HEK293 (cell line): ENCODE measurements around the gene ZMYM3.
A peak's percentile ranks its signal among the peaks of the same experiment; 100 is the strongest.

Source experiments
- CTCF ChIA-PET: fragments of 350-600 bp; formaldehyde crosslinking; extraction: SDS; loops from one replicate; lab custom pipeline; 2021; ENCODE audit warnings: antibody characterized with exemption; lab: Yijun Ruan, JAX
- POLR2A ChIA-PET: fragments of 300-600 bp; formaldehyde crosslinking; extraction: SDS; loops from one replicate; lab custom pipeline; 2020; ENCODE audit warnings: antibody characterized with exemption, inconsistent platforms; lab: Yijun Ruan, JAX
- H3K27ac ChIP-seq: fragments of 200-500 bp; sonication (Bioruptor generic); 2 replicates; pipeline ENCODE4 v1.5.1; 2014; ENCODE audit warnings: low read depth, low read length, control low read depth, inconsistent platforms; ENCODE audit errors: extremely low read depth
- H3K36me3 ChIP-seq, 2 experiments: fragments of 200-500 bp in 1 of 2; sonication (Bioruptor generic) in 1 of 2; 1 replicate in 1 of 2; 2 replicates in 1 of 2; pipeline ENCODE4 v1.5.1; 2014 to 2017; ENCODE audit warnings: inconsistent platforms in 2 of 2, low read length in 2 of 2; ENCODE audit not compliant: control insufficient read depth in 2 of 2, insufficient read depth in 1 of 2
- H3K4me1 ChIP-seq: fragments of 200-500 bp; sonication (Bioruptor generic); 2 replicates; pipeline ENCODE4 v1.5.1; 2014; ENCODE audit warnings: mild to moderate bottlenecking, low read length, inconsistent platforms; ENCODE audit not compliant: control insufficient read depth, insufficient read depth
- H3K4me3 ChIP-seq: 2 replicates; pipeline ENCODE4 v1.5.1; 2011; ENCODE audit warnings: low read depth, mild to moderate bottlenecking, control low read depth, low read length, moderate library complexity
- H3K9me3 ChIP-seq: fragments of 200-500 bp; sonication (Bioruptor generic); 2 replicates; pipeline ENCODE4 v1.5.1; 2014; ENCODE audit warnings: low read depth, low read length, inconsistent platforms; ENCODE audit not compliant: control insufficient read depth, insufficient read depth
- OVOL3 ChIP-seq: fragments of 450-650 bp; formaldehyde crosslinking; IDR thresholded peaks from 2 replicates; pipeline ENCODE4 v1.5.1; 2016; ENCODE audit warnings: missing biosample characterization, missing genetic modification characterization
- PRDM10 ChIP-seq: fragments of 450-650 bp; formaldehyde crosslinking; IDR thresholded peaks from 2 replicates; pipeline ENCODE4 v1.5.1; 2016; ENCODE audit warnings: missing biosample characterization, missing genetic modification characterization
- WT1 ChIP-seq: fragments of 450-650 bp; formaldehyde crosslinking; IDR thresholded peaks from 2 replicates; pipeline ENCODE4 v1.5.1; 2016; ENCODE audit warnings: missing biosample characterization, missing genetic modification characterization
- ZBTB20 ChIP-seq: fragments of 450-650 bp; formaldehyde crosslinking; IDR thresholded peaks from 2 replicates; pipeline ENCODE4 v1.5.1; 2016; ENCODE audit warnings: missing biosample characterization, missing genetic modification characterization
- ZBTB6 ChIP-seq: fragments of 450-650 bp; formaldehyde crosslinking; IDR thresholded peaks from 2 replicates; pipeline ENCODE4 v1.5.1; 2017; ENCODE audit warnings: missing biosample characterization, missing genetic modification characterization
- ZNF114 ChIP-seq: fragments of 450-650 bp; formaldehyde crosslinking; IDR thresholded peaks from 2 replicates; pipeline ENCODE4 v1.5.0; 2017; ENCODE audit warnings: missing biosample characterization, missing genetic modification characterization
- ZNF169 ChIP-seq: fragments of 450-650 bp; formaldehyde crosslinking; IDR thresholded peaks from 2 replicates; pipeline ENCODE4 v1.5.1; 2016; ENCODE audit warnings: missing biosample characterization, missing genetic modification characterization
- ZNF366 ChIP-seq: fragments of 450-650 bp; formaldehyde crosslinking; conservative IDR thresholded peaks from 2 replicates; pipeline ENCODE4 v1.5.1; 2016; ENCODE audit warnings: missing biosample characterization, missing genetic modification characterization
- ZNF391 ChIP-seq: fragments of 450-650 bp; formaldehyde crosslinking; IDR thresholded peaks from 2 replicates; pipeline ENCODE4 v1.5.1; 2016; ENCODE audit warnings: low read depth, missing biosample characterization, missing genetic modification characterization, borderline replicate concordance
- ZNF585B ChIP-seq: fragments of 450-650 bp; formaldehyde crosslinking; IDR thresholded peaks from 2 replicates; pipeline ENCODE4 v1.5.1; 2016; ENCODE audit warnings: missing biosample characterization, missing genetic modification characterization
- ZNF639 ChIP-seq: fragments of 450-650 bp; formaldehyde crosslinking; IDR thresholded peaks from 2 replicates; pipeline ENCODE4 v1.5.1; 2016; ENCODE audit warnings: missing biosample characterization, missing genetic modification characterization
- ZNF701 ChIP-seq: fragments of 450-650 bp; formaldehyde crosslinking; IDR thresholded peaks from 2 replicates; pipeline ENCODE4 v1.5.1; 2016; ENCODE audit warnings: missing biosample characterization, missing genetic modification characterization
- ZNF707 ChIP-seq: fragments of 450-650 bp; formaldehyde crosslinking; IDR thresholded peaks from 2 replicates; pipeline ENCODE4 v1.5.1; 2016; ENCODE audit warnings: missing biosample characterization, missing genetic modification characterization
- ZNF830 ChIP-seq: fragments of 450-650 bp; IDR thresholded peaks from 2 replicates; pipeline ENCODE4 v1.5.0; 2018; ENCODE audit warnings: missing biosample characterization, missing genetic modification characterization, low read depth, mild to moderate bottlenecking, moderate library complexity
- ZSCAN16 ChIP-seq: fragments of 450-650 bp; formaldehyde crosslinking; IDR thresholded peaks from 2 replicates; pipeline ENCODE4 v1.5.1; 2016; ENCODE audit warnings: missing biosample characterization, missing genetic modification characterization
- TF ChIP-seq, protein P1 (sequence below): fragments of 450-650 bp; formaldehyde crosslinking; IDR thresholded peaks from 2 replicates; pipeline ENCODE4 v1.5.1; 2016; ENCODE audit warnings: missing biosample characterization, missing genetic modification characterization

The ZMYM3 gene

GRCh38 chrX:71241301-71241700 lies 12.6 kb downstream of the ZMYM3 start:
- Histone ChIP-seq H3K4me3 (no peak overlapping the region), H3K27ac (no peak overlapping the region), H3K36me3 (peaks cover 10 to 69% of the 10 kb centered on the region in 2 experiments), H3K9me3 (no peaks in the 10 kb centered on the region), H3K4me1 (no peaks in the 10 kb centered on the region)
- POLR2A ChIA-PET: no interaction called here
- CTCF ChIA-PET: no interaction called here
- TF ChIP-seq ZNF114 (tag by site-specific recombination) (no peak), ZNF169 (tag by site-specific recombination) (no peak), ZNF701 (tag by site-specific recombination) (no peak), PRDM10 (no peak), ZNF391 (tag by site-specific recombination) (no peak), WT1 (tag by site-specific recombination) (no peak), OVOL3 (no peak), ZNF707 (no peak), ZNF639 (tag by site-specific recombination) (no peak), ZSCAN16 (tag by site-specific recombination) (no peak)

DNA sequence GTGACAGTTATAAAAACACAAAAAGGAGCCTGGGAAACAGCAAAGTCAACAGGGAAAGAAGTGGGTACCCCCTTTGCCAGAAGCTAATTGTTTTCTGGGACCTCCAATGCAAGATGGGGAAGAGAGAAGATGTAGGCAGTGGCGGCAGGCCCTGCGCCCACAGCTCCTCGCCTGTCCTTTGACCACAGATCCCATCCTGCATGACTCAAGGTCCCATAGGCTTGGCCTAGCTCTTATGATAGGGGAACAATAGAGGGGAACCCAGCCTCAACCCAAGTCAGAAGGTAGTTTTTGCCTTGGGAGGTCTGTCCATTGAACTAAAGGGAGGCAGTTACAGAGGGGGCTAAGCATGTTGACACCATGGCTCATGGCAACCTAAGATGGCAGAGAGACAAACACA lies 14.2 kb downstream of the ZMYM3 start:
- Histone ChIP-seq H3K4me3 (no peak overlapping the region), H3K36me3 (peaks cover 7 to 54% of the 10 kb centered on the region in 2 experiments)
- POLR2A ChIA-PET: interaction anchor here (0.9 kb wide), 1 partner anchor 8 kb away, joined by 3 read pairs; no protein-coding TSS in a partner anchor

GRCh38 chrX:71236836-71237235 lies 17.1 kb downstream of the ZMYM3 start:
- H3K27ac ChIP-seq: no peak overlapping the region
- no peak for TF ChIP-seq ZNF391 (tag by site-specific recombination)
- ChIA-PET POLR2A (interaction anchor here (1.0 kb wide), 1 partner anchor 55 kb away, joined by 3 read pairs; no protein-coding TSS in a partner anchor), CTCF (no interaction called here)
- no peaks in the 10 kb centered on the region for H3K4me1 ChIP-seq
- peaks cover 0 to 25% of the 10 kb centered on the region in 2 experiments; a peak in 1 of 3 replicates for H3K36me3 ChIP-seq
- H3K4me3 ChIP-seq: no peak overlapping the region
- H3K9me3 ChIP-seq: no peaks in the 10 kb centered on the region

More for the DNA sequence above, 14.2 kb downstream of the ZMYM3 start:
- Histone ChIP-seq H3K9me3 (no peaks in the 10 kb centered on the region), H3K4me1 (no peaks in the 10 kb centered on the region), H3K27ac (no peak overlapping the region)
- CTCF ChIA-PET: interaction anchor here (0.6 to 1.0 kb wide), 2 partner anchors 12 to 241 kb away, joined by 4 to 6 read pairs; no protein-coding TSS in a partner anchor
- no peak for TF ChIP-seq ZNF830 (tag by site-specific recombination)

DNA sequence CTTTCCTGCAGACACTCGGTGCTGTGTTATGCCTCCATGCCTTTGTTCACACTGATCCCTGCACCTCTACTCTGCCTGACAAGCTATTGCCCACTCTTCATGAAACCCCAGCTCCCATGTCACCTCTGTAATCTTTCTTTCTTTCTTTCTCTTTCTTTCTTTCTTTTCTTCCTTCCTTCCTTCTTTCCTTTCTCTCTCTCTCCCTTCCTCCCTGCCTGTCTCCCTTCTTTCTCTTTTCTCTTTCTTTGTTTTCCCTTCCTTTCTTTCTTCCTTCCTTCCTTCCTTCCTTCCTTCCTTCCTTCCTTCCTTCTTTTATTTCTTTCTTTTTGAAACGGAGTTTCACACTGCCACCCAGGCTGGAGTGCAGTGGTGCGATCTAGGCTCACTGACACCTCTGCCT lies 18.5 kb downstream of the ZMYM3 start:
- POLR2A ChIA-PET: no interaction called here
- Histone ChIP-seq H3K9me3 (no peaks in the 10 kb centered on the region), H3K36me3 (peaks cover 0 to 11% of the 10 kb centered on the region in 2 experiments; a peak in 1 of 3 replicates), H3K4me3 (no peak overlapping the region), H3K4me1 (no peaks in the 10 kb centered on the region), H3K27ac (no peak overlapping the region)
- CTCF ChIA-PET: interaction anchor here (0.6 kb wide), 1 partner anchor 11 kb away, joined by 3 read pairs; no protein-coding TSS in a partner anchor
- TF ChIP-seq ZNF701 (tag by site-specific recombination): no peak
- TF ChIP-seq, protein P1, sequence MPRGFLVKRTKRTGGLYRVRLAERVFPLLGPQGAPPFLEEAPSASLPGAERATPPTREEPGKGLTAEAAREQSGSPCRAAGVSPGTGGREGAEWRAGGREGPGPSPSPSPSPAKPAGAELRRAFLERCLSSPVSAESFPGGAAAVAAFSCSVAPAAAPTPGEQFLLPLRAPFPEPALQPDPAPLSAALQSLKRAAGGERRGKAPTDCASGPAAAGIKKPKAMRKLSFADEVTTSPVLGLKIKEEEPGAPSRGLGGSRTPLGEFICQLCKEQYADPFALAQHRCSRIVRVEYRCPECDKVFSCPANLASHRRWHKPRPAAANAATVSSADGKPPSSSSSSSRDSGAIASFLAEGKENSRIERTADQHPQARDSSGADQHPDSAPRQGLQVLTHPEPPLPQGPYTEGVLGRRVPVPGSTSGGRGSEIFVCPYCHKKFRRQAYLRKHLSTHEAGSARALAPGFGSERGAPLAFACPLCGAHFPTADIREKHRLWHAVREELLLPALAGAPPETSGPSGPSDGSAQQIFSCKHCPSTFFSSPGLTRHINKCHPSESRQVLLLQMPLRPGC (tag by site-specific recombination): no peak
- no peak for TF ChIP-seq ZNF169 (tag by site-specific recombination)
- TF ChIP-seq ZNF366: peak; percentile 95
- no peak for TF ChIP-seq ZBTB20 (tag by site-specific recombination)
- TF ChIP-seq ZBTB6: no peak
- no peak for TF ChIP-seq ZNF585B
